Measurements from ENCODE around the gene ABHD8.

ABHD8 gene

DNA sequence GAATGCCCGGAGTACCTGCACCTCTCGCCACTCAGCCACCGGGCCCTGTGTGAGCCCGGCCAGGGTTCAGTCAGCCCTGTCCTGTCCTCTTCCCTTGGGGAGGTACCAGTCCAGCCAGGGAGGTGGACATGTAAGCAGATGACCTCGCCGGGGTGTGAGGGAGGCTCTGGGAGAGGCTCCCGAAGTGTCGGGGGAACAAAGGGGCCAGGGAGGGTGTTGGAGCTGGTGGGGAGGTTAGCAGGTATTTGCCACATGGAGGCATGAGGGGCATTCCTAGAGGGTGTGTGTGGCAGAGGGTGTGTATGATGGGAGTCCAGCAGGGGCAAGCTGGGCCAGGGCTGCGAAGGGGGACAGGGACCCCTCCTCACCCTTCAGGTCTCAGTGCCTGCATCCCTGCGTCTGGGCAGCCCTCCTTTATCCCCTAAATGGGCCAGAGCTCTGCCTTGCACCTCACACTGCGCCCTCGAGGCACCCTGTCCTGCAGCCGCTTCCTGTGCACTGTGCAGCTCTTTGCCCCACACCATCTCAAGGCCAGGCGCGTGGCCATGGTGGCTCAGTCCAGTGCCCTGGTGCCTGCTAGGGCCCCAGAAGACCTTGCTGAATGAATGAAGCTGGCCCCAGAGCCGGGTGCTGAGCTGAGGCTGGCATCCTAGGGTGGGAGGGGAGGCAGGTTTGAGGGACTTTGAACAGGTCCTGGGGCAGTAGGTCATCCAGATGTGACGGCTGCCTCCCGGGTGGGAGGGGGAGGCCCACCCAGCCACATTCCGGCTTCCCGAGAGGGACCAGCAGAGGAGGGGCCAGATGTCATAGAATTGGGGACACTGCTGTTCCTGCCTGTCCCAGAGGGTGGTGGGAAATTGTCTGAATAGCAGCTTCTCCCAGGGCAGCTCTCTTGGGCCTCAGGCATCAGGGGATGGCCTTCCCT lies 9.2 kb upstream of the ABHD8 start:
- TF ChIP-seq, protein P1, sequence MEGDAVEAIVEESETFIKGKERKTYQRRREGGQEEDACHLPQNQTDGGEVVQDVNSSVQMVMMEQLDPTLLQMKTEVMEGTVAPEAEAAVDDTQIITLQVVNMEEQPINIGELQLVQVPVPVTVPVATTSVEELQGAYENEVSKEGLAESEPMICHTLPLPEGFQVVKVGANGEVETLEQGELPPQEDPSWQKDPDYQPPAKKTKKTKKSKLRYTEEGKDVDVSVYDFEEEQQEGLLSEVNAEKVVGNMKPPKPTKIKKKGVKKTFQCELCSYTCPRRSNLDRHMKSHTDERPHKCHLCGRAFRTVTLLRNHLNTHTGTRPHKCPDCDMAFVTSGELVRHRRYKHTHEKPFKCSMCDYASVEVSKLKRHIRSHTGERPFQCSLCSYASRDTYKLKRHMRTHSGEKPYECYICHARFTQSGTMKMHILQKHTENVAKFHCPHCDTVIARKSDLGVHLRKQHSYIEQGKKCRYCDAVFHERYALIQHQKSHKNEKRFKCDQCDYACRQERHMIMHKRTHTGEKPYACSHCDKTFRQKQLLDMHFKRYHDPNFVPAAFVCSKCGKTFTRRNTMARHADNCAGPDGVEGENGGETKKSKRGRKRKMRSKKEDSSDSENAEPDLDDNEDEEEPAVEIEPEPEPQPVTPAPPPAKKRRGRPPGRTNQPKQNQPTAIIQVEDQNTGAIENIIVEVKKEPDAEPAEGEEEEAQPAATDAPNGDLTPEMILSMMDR (IDR thresholded peaks at IDR 0.05; ENCODE audit: borderline replicate concordance, control extremely low read depth, extremely low read depth, insufficient read depth, missing control alignments) = no peak
- in situ Hi-C loops (cut with MboI; ENCODE audit: low sequenced_read_pairs, unreplicated experiment) = no loop called here
- no peak for DNase-seq (ENCODE audit: low spot score)

DNA sequence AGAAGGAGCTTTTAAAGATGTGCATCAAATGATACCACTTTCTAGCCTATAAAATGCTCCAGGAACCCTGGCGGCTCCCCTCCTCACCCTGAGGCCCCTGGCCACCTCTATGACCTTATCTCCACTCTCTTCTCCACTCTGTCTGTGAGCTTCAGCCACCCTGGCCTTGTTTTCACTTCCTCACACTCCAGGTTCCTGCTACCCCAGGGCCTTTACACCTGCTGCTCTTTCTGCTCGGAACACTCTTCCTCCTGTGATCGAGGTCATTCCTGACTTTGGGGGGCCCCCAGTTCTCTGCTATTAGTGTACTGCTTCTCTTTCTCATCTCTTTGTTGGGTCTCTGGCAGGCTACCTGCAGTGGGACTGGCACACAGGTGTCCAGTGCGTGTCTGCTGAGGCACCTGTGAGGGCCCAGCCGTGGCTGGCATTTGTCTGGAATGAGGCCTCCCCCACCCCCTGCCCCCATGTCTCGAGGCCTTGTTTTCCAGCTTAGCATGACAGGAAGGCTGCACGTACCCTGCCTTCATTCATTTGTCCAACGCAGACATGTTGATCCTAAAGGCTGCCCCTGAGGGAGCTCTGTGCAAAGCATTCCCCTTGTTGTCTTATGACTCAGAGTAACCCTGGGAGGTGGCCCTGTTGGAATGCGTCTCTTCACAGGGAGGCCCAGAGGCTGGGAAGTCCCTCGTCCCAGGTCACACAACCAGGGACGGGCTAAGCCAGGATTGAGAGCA lies 8.4 kb upstream of the ABHD8 start:
- TF ChIP-seq, protein P1 (IDR thresholded peaks at IDR 0.05; ENCODE audit: borderline replicate concordance, control extremely low read depth, extremely low read depth, insufficient read depth, missing control alignments) = no peak
- in situ Hi-C loops (cut with MboI; ENCODE audit: low sequenced_read_pairs, unreplicated experiment) = no loop called here
- DNase-seq (ENCODE audit: low spot score) = no peak

DNA sequence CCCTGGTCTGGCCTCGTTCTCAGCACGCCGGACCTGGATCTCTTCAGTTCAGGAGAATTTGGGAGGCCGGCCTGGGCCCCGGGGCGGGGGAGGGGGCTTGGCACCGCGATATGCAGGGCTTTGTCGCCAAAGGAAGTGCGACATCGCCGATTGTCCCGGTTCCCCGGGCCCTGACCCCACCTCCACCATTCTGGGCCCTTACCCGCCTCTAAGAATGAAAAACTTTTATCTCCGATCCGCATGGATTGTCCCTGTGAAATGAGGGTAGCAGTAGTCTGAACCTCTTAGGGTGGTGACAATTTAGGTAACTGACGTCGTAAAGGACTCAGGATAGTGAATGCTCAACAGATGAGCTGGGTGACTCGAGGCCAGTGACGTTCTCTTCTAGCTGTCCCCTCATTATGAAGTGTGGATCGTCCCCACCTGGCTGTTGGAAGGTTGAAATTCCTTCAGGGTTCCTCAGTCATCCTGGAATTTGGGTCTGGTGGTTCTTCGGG lies 6.8 kb upstream of the ABHD8 start:
- TF ChIP-seq, protein P1 (IDR thresholded peaks at IDR 0.05; ENCODE audit: borderline replicate concordance, control extremely low read depth, extremely low read depth, insufficient read depth, missing control alignments) = no peak
- in situ Hi-C loops (cut with MboI; ENCODE audit: low sequenced_read_pairs, unreplicated experiment) = no loop called here
- no peak for DNase-seq (ENCODE audit: low spot score)

DNA sequence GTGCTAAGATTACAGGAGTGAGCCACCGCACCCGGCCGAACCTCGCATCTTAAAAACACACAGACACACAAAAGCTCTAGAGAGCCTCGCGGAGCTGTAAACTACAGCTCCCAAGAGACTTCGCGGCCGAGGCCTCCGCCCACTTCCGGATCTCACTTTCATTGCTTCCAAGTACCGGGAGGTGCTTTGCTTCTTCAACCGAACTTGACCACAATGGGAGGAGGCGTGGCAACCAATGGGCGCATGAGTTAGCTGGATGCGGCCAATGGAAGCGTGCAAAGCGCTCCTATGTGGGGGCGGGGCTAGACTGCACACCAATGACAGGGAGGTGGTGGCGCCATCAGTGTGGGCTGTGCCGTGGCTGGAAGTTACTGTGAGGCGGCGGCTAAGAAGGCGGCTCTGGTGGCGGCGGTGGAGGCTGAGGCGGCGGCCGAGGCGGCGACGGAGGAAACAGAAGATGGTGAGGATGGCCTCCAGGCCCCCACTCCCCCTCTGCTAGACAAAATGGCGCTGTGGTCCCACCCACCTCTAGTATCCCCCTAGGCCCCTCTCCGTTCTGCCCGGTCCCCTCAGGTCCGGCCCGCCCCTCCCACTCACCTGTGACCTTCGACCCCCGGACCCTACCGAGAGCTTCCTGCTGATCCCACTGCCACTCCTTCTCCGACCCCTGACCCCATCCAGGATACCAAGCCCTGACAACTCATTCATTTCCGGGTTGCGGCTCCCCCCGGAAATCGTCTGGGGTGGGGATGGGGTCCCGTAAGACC lies 6.2 kb upstream of the ABHD8 start, which contains the start of gene DDA1:
Gene DDA1 (plus strand): TSS at position 366 of the 767 bp plus-strand sequence. CDS start 92 bp downstream, at position 458.
- TF ChIP-seq, protein P1 (IDR thresholded peaks at IDR 0.05; ENCODE audit: borderline replicate concordance, control extremely low read depth, extremely low read depth, insufficient read depth, missing control alignments) = no peak
- in situ Hi-C loops (cut with MboI; ENCODE audit: low sequenced_read_pairs, unreplicated experiment) = no loop called here
- peak; percentile 99 for DNase-seq (ENCODE audit: low spot score)

DNA sequence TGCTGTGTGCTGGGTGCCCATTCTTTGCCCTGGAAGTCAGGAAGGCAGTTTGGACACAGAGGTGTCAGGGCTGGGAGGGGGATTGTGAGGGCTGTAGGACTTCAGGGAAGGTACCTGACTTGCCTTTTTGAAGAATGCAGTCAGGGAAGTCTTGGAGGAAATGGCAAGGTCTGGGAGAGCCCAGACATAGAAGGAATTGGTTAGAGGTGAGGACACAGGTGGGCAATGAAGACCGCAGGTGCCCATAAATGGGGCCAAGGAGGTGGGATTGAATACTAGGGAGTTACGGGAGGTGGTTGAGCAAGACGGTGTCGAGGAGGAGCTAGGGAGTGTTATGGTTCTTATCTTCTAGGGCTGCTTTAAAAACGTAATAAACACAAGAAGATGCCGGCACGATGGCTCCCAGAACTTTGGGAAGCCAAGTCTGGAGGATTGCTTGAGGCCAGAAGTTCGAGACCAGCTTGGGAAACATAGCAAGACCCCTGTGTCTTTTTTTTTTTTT lies 4.7 kb upstream of the ABHD8 start:
- no peak for DNase-seq (ENCODE audit: low spot score)
- TF ChIP-seq, protein P1 (IDR thresholded peaks at IDR 0.05; ENCODE audit: borderline replicate concordance, control extremely low read depth, extremely low read depth, insufficient read depth, missing control alignments) = no peak
- in situ Hi-C loops (cut with MboI; ENCODE audit: low sequenced_read_pairs, unreplicated experiment) = no loop called here

DNA sequence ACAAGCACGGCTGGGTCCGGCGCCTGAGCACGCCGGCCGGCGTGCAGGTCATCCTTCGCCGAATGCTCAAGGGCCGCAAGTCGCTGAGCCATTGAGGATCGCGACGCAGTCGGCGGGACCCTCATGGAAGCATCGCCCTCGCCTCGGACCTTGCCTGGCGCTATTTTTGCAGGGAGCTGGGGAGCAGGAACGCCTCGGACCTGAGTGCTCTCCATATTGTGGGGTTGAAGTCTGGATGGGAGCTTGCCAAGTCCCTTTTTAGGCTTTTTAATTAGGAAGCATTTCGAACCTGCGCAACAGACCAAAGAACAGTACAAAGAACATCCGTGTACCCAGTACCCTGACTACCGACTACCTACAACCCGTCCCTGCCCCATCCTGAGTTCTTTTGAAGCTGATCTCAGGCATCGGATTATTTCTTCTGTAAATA lies 3.1 kb upstream of the ABHD8 start:
- in situ Hi-C loops (cut with MboI; ENCODE audit: low sequenced_read_pairs, unreplicated experiment) = no loop called here
- TF ChIP-seq, protein P1 (IDR thresholded peaks at IDR 0.05; ENCODE audit: borderline replicate concordance, control extremely low read depth, extremely low read depth, insufficient read depth, missing control alignments) = no peak
- DNase-seq (ENCODE audit: low spot score) = no peak
